ENCODE measurements around the gene C1orf167.

DNA sequence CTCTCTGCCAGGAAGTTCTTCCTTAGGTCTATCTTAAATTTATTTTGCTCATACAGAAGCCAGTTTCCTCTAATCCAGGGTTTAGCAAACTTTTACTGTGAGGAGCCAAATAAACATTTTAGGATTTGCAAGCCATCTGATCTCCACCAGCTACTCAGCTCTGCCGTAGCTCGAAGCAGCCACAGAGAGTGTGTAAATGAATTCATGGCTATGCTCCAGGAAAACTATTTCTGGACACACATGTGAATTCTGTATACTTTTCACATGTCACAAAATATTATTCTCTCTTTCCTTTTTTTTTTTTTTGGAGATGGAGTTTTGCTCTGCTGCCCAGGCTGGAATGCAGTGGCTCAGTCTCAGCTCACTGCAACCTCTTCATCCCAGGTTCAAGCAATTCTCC is 39.5 kb upstream of the C1orf167 start:
- TF ChIP-seq CTCF (IDR thresholded peaks at IDR 0.05) (no peak), EZH2 (IDR thresholded peaks at IDR 0.05) (no peak)
